Progenitor cell of endocrine pancreas (in vitro differentiated cells): ENCODE measurements around the gene NDUFS6. TPM values are rescaled to one million over a fixed set of nuclear protein-coding genes. Genes with fewer than 3 reads are reported as not detected.

Experiments used
- DNase-seq: peaks from one replicate; pipeline ENCODE4 v3.0.0; 2021; ENCODE audit warnings: low spot score; ENCODE audit not compliant: unreplicated experiment
- H3K27ac Mint-ChIP-seq: 2 replicates; pipeline ENCODE4 v1.8.0; 2021; ENCODE audit warnings: mild to moderate bottlenecking, moderate library complexity, mixed read lengths
- H3K27me3 Mint-ChIP-seq: 2 replicates; pipeline ENCODE4 v1.8.0; 2021; ENCODE audit warnings: mixed read lengths
- H3K36me3 Mint-ChIP-seq: 2 replicates; pipeline ENCODE4 v1.8.0; 2022; ENCODE audit warnings: mixed read lengths; ENCODE audit not compliant: insufficient read depth
- H3K4me1 Mint-ChIP-seq: 2 replicates; pipeline ENCODE4 v1.8.0; 2021; ENCODE audit warnings: low read depth, mixed read lengths
- H3K4me3 Mint-ChIP-seq: 2 replicates; pipeline ENCODE4 v1.8.0; 2021; ENCODE audit warnings: low read depth, mild to moderate bottlenecking, moderate library complexity, mixed read lengths
- H3K9me3 Mint-ChIP-seq: 2 replicates; pipeline ENCODE4 v1.8.0; 2021; ENCODE audit warnings: low read depth, mixed read lengths
- total RNA-seq: library from RNA; stranded (reverse); gene quantifications from 2 replicates; pipeline ENCODE4 v1.2.1, GENCODE V29; 2021
- TF ChIP-seq, protein P1 (sequence below): fragments of 200-600 bp; sonication (generic); IDR thresholded peaks from one replicate; pipeline ENCODE4 v1.5.0; 2021; ENCODE audit warnings: antibody characterized with exemption, mild to moderate bottlenecking; ENCODE audit not compliant: unreplicated experiment

The NDUFS6 gene
- total RNA-seq, 1 donor from 2014 or later, result 36.4 TPM

DNA sequence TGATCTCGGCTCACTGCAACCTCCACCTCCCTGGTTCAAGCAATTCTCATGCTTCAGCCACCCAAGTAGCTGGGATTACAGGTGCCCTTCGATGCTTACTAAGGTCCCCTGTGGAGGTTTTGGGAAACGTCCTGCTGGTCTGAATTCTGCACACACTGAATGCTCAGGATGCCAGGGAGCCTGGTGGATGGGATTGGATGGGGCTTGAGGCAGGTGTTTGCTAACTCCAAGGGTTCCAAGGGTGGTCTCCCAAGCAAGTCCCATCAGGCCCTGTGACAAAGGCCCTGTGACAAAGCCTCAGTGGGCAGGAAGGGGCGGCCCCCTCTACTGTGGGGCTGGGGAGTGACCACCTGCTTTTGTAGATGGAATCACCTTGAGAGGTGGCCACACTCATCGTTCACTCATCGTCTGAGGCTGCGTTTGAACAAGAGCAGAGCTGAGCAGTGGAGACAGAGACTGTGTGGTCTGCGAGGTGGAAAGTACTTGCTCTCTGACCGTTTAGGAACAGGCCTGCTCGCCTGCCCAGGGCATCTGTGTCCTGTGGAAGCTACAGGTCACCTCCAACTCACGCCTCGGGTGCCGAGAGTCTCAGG lies 41.7 kb upstream of the NDUFS6 start:
- TF ChIP-seq, protein P1, sequence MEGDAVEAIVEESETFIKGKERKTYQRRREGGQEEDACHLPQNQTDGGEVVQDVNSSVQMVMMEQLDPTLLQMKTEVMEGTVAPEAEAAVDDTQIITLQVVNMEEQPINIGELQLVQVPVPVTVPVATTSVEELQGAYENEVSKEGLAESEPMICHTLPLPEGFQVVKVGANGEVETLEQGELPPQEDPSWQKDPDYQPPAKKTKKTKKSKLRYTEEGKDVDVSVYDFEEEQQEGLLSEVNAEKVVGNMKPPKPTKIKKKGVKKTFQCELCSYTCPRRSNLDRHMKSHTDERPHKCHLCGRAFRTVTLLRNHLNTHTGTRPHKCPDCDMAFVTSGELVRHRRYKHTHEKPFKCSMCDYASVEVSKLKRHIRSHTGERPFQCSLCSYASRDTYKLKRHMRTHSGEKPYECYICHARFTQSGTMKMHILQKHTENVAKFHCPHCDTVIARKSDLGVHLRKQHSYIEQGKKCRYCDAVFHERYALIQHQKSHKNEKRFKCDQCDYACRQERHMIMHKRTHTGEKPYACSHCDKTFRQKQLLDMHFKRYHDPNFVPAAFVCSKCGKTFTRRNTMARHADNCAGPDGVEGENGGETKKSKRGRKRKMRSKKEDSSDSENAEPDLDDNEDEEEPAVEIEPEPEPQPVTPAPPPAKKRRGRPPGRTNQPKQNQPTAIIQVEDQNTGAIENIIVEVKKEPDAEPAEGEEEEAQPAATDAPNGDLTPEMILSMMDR, result no peak
- no peak overlapping the region for H3K4me3 Mint-ChIP-seq
- H3K27me3 Mint-ChIP-seq, result peaks cover 23% of the 10 kb centered on the region
- no peak for DNase-seq
- peaks cover 10% of the 10 kb centered on the region for H3K4me1 Mint-ChIP-seq
- no peak overlapping the region for H3K27ac Mint-ChIP-seq
- no peaks in the 10 kb centered on the region for H3K36me3 Mint-ChIP-seq
- H3K9me3 Mint-ChIP-seq, result peaks cover 6% of the 10 kb centered on the region

DNA sequence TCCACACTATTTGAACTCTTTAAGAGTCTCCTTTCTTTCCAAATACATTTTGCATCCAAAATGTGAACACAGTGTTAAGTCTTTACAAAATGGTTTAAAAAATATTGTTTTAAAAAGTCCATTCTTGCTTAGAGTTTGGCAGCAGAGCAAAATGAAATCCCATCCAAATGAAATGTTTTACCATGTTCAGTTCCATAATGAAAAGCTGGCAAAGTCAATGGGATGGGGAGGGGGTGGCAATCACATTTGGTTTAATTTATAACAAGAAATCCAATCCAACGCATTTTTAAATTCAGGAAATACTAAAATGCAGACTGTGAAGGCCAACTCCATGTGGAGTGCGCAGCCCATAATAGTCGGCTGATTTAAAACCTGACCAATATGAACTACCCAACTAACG lies 41.0 kb upstream of the NDUFS6 start:
- DNase-seq, result no peak
- peaks cover 9% of the 10 kb centered on the region for H3K4me1 Mint-ChIP-seq
- peaks cover 6% of the 10 kb centered on the region for H3K9me3 Mint-ChIP-seq
- TF ChIP-seq, protein P1, result no peak
- no peaks in the 10 kb centered on the region for H3K36me3 Mint-ChIP-seq
- no peak overlapping the region for H3K4me3 Mint-ChIP-seq
- no peak overlapping the region for H3K27ac Mint-ChIP-seq
- H3K27me3 Mint-ChIP-seq, result peaks cover 29% of the 10 kb centered on the region

DNA sequence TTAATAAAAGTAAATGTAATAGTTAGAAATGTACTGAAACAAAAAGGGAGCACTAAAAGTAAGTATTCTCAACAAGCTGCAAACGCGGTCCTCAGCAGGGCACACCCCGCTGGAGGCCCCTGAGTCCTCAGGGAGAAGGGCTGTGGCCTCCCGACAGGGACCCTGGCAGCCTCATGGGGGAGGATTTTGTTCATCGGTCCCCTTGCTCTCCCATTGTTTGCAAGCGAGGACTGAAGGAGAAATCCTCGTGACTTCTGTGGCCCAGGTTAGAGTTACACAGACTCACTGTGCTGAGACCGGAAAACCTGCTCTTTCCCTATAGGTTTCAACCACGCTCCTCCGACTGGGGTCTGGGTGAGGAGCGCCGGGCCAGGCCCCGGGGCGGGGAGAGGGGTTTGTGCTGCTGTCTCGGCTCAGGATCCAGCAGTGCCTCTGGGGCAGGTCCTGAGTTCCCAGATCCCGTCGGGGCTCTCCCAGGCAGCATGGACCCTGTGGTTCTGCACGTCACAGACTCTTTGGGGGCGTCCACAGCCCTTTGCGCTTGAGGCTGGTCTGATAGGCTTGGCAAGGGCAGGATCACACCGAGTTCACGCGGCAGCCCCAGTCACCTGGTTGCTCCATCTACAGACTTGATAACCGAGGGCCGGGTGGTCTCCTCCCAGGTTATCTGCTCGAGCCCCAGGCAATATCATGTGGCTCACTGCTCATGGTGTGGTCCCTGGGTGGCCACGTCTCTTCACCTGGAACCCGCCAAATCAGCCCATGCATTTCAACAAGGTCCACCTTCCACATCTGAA lies 40.4 kb upstream of the NDUFS6 start:
- DNase-seq, result peak; percentile 7
- Mint-ChIP-seq H3K4me1 (peaks cover 3% of the 10 kb centered on the region), H3K9me3 (peaks cover 6% of the 10 kb centered on the region), H3K36me3 (no peaks in the 10 kb centered on the region), H3K4me3 (no peak overlapping the region), H3K27ac (no peak overlapping the region), H3K27me3 (peaks cover 29% of the 10 kb centered on the region)
- TF ChIP-seq, protein P1, result no peak

DNA sequence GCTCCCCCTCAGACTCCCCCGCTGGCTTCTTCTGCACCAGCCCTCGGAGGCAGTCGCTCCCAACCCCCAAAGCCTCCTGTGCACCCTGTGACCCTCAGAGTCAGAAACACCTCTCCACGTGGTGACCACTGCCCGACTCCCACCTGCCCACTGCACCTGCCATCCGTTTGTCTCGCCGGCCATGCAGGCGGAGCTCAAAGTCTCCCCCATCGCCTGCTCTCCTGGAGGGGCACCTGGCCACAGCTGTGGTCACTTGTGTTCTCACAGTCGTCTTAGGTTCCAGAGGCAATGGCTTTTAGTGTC lies 39.8 kb upstream of the NDUFS6 start:
- H3K4me1 Mint-ChIP-seq, result no peaks in the 10 kb centered on the region
- H3K27me3 Mint-ChIP-seq, result peaks cover 29% of the 10 kb centered on the region
- peaks cover 6% of the 10 kb centered on the region for H3K9me3 Mint-ChIP-seq
- DNase-seq, result no peak
- H3K36me3 Mint-ChIP-seq, result no peaks in the 10 kb centered on the region
- H3K27ac Mint-ChIP-seq, result no peak overlapping the region
- no peak overlapping the region for H3K4me3 Mint-ChIP-seq
- TF ChIP-seq, protein P1, result no peak

DNA sequence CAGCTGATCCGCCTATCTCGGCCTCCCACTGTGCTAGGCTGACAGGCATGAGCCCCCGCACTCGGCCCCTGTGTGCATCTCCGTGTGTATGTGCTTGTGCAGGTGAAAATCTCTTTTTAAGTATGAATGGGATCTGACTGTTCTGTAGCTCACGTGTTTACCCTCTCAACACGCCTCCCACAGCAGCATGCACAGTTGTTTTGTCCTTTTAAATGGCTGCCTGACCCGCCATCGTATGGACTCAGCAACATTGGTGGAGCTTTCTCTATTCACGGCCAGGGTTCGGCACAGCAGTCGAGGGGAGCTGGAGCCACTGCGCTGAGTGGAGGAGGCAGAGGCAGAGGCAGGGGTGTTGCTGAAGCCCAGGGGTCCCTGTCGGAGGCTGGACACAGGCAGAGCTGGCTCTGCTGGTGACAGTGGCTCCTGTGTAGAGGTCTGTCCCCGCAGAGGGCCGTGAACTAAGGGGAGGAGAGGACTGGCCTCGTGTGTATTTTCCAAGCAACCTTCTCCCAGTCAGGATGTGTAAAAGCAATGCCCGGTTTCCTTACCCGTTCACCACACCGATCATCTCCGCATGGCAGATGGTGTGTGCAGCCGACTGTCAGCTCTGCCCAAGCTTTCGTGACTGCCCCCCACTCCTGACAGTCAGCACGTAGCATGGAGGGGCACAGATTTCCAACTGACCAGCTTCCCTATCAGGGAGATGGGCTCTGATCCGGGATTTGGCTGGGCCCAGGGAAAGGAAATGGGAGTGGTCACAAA lies 38.9 kb upstream of the NDUFS6 start:
- Mint-ChIP-seq H3K4me3 (no peak overlapping the region), H3K27ac (no peak overlapping the region), H3K4me1 (no peaks in the 10 kb centered on the region), H3K27me3 (peaks cover 29% of the 10 kb centered on the region), H3K9me3 (peaks cover 6% of the 10 kb centered on the region), H3K36me3 (no peaks in the 10 kb centered on the region)
- TF ChIP-seq, protein P1, result no peak
- peak; percentile 3 for DNase-seq
